ENCODE data around the gene VRK2.
"Not testable (repeated sequence)": the region's sequence is repeated elsewhere in the genome, so short reads cannot be mapped to it uniquely, and the experiment has no call there.

Gene VRK2

DNA sequence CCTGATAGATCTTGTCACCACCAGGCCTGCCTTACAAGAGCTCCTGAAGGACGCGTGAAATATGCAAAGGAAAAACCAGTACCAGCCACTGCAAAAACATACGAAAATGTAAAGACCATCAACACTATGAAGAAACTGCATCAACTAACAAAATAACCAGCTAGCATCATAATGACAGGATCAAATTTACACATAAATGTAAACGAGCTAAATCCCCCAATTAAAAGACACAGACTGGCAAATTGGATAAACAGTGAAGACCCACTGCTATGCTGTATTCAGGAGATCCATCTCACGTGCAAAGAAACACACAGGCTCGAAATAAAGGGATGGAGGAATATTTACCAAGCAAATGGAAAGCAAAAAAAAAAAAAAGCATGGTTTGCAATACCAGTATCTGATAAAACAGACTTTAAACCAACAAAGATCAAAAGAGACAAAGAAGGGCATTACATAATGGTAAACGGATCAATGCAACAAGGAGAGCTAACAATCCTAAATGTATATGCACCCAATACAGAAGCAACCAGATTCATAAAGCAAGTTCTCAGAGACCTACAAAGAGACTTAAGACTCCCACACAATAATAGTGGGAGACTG is 123.8 kb downstream of the VRK2 start:
- DNase-seq = not testable (repeated sequence)

DNA sequence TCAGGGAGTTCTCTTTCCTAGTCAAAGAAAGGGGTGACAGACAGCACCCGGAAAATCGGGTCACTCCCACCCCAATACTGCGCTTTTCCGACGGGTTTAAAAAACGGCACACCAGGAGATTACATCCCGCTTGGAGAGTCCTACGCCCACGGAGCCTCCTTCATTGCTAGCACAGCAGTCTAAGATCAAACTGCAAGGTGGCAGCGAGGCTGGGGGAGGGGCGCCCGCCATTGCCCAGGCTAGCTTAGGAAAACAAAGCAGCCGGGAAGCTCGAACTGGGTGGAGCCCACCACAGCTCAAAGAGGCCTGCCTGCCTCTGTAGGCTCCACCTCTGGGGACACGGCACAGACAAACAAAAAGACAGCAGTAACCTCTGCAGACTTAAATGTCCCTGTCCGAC is 125.2 kb downstream of the VRK2 start:
- DNase-seq = not testable (repeated sequence)

DNA sequence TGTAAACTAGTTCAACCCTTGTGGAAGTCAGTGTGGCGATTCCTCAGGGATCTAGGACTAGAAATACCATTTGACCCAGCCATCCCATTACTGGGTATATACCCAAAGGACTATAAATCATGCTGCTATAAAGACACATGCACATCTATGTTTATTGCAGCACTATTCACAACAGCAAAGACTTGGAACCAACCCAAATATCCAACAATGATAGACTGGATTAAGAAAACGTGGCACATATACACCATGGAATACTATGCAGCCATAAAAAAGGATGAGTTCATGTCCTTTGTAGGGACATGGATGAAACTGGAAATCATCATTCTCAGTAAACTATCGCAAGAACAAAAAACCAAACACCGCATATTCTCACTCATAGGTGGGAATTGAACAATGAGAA is 130.6 kb downstream of the VRK2 start:
- not testable (repeated sequence) for DNase-seq

DNA sequence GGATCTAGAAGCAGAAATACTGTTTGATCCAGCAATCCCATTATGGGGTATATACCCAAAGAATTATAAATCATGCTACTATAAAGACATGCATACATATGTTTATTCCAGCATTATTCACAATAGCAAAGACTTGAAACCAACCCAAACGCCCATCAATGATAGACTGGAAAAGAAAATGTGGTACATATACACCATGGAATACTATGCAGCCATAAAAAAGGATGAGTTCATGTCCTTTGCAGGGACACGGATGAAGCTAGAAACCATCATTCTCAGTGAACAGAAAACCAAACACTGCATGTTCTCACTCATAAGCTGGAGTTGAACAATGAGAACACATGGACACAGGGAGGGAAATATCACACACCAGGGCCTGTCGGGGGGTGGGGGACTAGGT is 133.6 kb downstream of the VRK2 start:
- DNase-seq = not testable (repeated sequence)

DNA sequence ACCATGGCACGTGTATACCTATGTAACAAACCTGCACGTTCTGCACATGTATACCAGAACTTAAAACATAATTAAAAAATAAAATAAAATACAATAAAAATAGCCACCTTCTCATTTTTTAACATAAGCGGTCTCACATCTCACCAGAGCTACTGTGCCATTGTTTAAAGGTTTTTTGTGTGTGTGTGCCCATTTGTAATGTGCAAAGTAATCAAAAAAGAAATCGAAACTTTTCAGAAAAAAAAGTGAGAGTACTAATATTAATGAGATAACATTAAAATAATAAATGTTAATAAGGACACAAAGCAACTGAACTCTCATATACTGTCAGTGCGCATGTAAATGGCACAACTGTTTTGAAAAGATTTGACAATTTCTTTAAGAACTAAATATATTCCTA is 134.0 kb downstream of the VRK2 start:
- DNase-seq = no peak

DNA sequence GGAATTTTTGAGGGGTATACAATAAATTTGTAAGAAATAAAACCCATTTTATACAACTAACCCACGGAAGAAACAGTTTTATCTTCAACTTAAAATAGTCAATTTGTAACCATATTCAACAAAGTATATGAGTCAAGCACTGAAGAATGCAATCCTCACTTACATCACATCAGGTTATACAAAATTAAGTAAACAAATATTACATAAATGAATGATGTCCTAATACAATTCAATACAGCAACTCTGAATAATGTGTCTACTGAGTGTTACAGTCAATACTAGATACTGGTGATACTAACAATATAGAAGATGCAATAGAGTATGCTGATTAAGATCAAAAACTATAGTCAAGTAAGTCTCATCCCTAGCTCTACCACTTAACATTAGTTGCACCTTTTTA is 135.9 kb downstream of the VRK2 start:
- DNase-seq = no peak

DNA sequence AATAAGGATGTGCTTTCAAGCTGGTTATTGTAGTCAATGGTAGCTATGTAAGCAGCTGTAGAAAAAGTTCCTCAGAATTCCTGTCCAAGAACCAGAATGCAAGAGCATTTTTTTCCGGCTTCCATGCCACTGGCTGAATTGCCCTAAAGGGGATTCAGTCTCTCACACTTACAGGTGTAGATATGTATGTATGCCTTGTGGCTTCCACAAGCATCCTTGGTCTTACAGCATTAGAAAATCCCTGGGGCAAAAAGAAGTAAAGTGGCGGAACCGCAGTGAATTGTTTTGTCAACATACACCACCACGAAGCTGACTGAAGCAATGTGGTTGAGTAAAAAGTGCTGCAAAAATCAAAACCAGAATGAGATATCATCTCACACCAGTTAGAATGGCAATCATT is 139.9 kb downstream of the VRK2 start:
- DNase-seq = no peak

DNA sequence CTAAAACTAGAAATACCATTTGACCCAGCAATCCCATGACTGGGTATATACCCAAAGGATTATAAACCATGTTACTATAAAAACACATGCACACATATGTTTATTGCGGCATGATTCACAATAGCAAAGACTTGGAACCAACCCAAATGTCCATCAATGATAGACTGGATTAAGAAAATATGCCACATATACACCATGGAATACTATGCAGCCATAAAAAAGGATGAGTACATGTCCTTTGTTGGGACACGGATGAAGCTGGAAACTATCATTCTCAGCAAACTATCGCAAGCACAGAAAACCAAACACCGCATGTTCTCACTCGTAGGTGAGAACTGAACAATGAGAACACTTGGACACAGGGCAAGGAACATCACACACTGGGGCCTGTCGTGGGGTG is 140.4 kb downstream of the VRK2 start:
- not testable (repeated sequence) for DNase-seq

DNA sequence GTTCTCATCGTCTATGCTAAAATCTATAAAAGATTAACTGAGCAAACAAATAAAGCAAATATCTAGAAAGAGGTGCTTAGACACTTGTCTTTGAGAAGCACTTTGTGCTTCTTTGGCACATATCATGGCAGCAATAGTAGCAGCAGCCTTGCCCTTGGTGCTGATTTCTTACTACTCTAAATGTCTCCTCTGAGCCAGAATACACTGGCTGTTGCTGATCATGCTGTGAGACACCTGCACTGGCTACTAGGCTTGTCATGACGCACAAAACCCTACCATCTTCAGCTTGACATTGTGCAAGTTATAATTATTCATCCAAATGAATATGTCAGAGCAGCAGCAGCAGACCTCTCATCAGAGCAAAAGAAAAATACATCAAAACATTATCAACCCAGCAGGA is 147.9 kb downstream of the VRK2 start:
- DNase-seq = no peak

DNA sequence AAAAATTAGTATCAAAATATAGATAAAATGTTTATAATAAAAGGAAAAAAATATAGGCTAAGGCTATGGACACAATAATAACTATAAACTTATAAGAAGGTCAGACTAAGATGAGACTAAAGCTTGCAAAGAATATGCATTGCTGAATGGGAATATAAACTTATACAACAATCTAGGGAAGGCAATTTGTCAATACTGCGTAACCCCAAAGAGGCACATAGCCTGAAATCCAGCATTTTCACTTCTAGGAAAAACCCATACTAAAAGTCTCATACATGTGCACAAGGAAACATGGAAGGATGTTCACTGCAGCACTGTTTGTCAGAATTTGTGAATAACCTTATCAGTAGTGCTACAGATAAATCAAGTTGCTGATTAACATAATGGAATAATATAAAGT is 149.1 kb downstream of the VRK2 start:
- DNase-seq = no peak

DNA sequence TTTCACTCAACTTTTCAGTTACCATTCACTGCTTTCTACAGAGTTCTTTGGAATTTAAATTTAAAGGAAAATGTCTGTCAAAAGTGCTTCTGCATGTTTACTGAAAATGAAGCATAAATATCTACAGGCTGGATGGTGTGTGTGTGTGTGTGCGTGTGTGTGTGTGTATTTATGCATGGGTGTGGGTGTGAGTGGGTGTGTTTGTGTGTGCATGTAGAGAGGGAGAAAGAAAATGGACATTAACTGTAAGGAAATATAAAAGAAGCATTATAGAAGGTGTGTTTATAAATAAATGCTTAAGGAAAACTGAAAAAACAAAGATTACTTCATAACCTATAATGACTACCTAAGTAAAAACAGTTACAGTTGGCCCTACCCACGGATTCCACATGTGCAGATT is 151.3 kb downstream of the VRK2 start:
- no peak for DNase-seq

DNA sequence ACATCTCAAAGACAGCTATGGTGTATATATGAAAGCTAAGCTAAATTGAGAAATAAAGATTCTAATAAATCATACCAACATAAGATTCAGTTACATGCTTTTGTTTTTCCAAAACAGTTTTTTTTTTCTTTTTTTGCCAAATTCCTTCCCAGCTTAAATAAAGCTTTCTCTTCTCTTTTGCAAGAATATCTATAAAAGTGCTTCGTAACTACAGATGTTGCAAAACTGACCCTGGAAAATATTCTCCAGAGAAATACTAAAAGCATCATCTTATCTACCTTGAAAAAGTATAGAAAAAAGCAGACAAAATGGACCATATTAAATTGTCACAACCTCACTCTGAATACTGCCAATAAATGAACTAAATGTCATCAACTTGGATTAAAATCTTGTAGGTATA is 155.8 kb downstream of the VRK2 start:
- no peak for DNase-seq

DNA sequence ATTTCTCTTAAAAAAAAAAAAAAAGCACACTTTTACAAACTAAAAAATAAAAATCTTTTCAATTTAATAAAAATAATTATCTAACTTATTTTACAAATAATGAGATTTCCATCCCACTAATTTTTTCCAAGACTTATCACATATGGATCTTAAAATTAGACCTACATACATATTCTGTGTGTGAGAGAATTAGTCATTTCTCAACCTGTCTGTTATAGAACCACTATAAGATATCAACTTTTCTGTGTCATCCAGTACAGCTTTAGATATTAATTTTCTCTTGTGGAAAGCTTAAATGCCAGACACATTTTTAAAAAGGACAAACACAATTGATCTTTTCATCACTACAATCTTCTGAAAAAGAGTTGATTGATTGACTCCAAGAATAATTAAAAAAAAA is 156.4 kb downstream of the VRK2 start:
- DNase-seq = no peak

DNA sequence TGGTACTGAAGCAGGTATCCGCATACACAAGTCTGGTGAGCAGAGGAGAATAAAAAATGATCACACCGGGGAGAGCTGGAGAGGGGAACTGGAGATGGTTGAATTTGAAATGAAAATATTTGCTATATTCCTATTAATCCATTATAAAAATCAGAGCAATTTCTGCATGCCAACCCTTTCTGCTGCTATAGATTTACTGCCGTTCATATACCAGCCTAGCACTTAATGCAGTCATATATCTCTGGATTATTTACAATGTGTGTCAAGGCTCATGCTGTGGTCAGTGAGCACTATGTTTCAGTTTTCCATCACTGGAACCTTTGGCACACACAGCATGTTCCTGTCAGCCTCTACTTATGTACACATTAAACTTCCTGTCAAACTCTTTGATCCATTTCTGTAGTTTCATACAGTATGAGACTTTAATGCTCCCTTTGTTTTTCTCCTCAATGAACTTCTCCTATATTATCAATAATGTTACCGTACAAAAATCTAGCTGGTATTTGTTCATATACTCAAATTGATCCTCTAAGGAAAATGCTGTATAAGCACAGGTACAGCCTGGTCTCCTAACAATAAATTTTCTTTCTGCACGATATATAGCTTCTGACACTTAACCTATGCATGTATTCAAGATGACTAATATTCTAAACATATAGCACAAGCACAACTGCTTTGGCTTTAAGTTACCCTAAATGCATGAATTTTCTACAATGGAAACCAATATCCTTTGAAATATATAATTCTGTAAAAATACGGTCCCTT is 157.8 kb downstream of the VRK2 start:
- no peak for DNase-seq

DNA sequence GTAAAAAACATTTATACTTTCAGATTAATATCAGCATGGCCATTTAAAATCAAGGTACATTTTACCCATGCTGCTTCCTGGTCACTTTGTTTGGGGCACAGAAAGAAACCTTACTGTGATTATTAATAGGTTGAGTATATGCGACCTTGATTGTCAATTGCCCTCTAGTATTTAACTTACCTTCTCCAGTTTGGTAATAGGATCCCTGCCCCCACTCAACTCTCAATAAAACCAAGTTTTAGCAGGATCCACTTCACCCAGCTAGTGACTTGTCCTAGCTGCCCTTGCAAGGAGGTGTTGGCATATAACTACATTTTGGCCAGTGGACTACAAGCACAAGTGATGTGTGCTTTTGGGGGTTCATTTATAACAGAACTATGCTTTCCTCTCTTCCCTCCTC is 160.2 kb downstream of the VRK2 start:
- DNase-seq = no peak

DNA sequence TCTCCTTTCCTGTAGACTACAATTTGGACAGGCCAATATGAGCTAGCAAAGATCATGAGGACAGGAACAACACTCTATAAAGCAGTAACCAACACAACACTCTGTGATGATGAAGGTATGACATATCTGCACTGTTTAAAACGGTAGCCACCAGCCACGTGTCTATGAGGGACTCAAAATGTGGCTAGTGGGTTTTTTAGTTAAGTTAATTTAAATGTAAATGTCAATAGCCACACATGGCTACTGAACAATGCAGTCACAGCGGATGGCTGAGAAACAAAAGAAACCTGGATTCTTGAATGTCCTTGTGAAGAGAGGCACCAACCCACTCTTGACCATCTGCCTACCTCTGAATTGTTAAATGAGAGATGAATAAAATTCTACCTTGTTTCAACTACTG is 160.6 kb downstream of the VRK2 start:
- no peak for DNase-seq
